ENCODE data around the gene SELENOO.

DNA sequence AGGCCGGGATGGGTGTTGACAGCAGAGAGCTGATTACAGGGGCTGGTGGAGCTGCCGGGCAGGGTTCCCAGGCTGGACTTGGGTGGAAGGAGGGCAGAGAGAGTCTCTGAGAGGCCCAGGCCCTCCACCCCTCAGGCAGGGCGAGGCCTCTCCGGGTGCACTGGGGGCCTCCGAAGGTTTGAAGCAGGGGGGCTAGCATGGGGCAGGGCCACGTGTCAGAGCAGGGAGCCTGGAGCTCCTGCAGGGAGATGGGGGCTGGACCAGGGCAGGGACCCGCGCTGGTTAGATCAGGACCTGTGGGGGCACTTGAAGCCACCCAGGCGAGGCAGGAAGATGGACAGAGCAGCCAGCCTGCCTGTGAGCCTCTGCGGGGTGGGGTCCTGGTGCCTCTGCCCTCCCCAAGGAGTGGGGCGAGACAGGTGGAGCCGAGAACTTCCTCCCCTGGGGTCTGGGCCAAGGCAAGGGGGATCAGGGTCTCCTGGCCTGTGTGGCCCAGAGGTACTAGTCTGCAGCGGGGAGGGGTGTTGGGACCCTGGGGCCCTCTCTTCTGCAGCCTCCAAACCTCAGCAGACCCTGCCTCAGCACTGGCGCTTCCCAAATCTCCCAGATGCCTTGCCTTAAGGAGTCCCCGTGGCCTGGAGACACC is 29.4 kb upstream of the SELENOO start:
- TF ChIP-seq, protein P1, sequence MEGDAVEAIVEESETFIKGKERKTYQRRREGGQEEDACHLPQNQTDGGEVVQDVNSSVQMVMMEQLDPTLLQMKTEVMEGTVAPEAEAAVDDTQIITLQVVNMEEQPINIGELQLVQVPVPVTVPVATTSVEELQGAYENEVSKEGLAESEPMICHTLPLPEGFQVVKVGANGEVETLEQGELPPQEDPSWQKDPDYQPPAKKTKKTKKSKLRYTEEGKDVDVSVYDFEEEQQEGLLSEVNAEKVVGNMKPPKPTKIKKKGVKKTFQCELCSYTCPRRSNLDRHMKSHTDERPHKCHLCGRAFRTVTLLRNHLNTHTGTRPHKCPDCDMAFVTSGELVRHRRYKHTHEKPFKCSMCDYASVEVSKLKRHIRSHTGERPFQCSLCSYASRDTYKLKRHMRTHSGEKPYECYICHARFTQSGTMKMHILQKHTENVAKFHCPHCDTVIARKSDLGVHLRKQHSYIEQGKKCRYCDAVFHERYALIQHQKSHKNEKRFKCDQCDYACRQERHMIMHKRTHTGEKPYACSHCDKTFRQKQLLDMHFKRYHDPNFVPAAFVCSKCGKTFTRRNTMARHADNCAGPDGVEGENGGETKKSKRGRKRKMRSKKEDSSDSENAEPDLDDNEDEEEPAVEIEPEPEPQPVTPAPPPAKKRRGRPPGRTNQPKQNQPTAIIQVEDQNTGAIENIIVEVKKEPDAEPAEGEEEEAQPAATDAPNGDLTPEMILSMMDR (IDR thresholded peaks at IDR 0.05), result no peak
- TF ChIP-seq TCF7L2 (IDR thresholded peaks at IDR 0.05; ENCODE audit: low read depth, low read length), result no peak
- TF ChIP-seq POLR2AphosphoS5 (IDR thresholded peaks at IDR 0.05; ENCODE audit: low read depth, low read length), result no peak
